Colonic mucosa (tissue), 4 donors: ENCODE measurements around the gene FARSA. TPM values are rescaled to one million over a fixed set of nuclear protein-coding genes. Genes with fewer than 3 reads are reported as not detected.

Source experiments
- DNase-seq: peaks from one replicate; pipeline ENCODE4 v3.0.0-alpha.2; 2020
- H3K27ac ChIP-seq: fragments of 200-600 bp; one replicate; pipeline ENCODE4 v1.8.0; 2021
- H3K27me3 ChIP-seq: fragments of 200-600 bp; one replicate; pipeline ENCODE4 v1.8.0; 2021
- H3K36me3 ChIP-seq: fragments of 200-600 bp; one replicate; pipeline ENCODE4 v1.8.0; 2021
- H3K4me1 ChIP-seq: fragments of 200-600 bp; one replicate; pipeline ENCODE4 v1.8.0; 2021; ENCODE audit warnings: mild to moderate bottlenecking
- H3K4me3 ChIP-seq: fragments of 200-600 bp; one replicate; pipeline ENCODE4 v1.8.0; 2021
- H3K9ac ChIP-seq, 2 donors: one replicate each; pipeline ENCODE4 v1.7.0; 2013; ENCODE audit warnings: control low read depth in 2 of 2, low read depth in 2 of 2, low read length in 2 of 2
- H3K9me3 ChIP-seq: fragments of 200-600 bp; one replicate; pipeline ENCODE4 v1.8.0; 2021
- intact Hi-C: fragments of 100-400 bp; cut with DNase I; formaldehyde crosslinking; loops from one replicate; pipeline ENCODE4 v1.14.1; 2022
- total RNA-seq, 2 donors: library from RNA; stranded (reverse); fragmentation: NEBNext Ultra II Directional in 1 of 2; extraction: Animal tissue kit (Norgen Biotek cat#: 25700) in 1 of 2; gene quantifications; one replicate each; pipeline ENCODE4 v1.2.1, GENCODE V29; 2021
- TF ChIP-seq, protein P1 (sequence below): fragments of 200-600 bp; IDR thresholded peaks from one replicate; pipeline ENCODE4 v1.8.0; 2022; ENCODE audit warnings: antibody characterized with exemption, mild to moderate bottlenecking
- donor health status: healthy.
- donor health status: DM: no; HTN: no; CAD: no.
- donor health status: DM: no; HTN: no; CAD: no.

FARSA gene
- total RNA-seq, 2 donors from 2014 or later, result 46.9 to 111 TPM

DNA sequence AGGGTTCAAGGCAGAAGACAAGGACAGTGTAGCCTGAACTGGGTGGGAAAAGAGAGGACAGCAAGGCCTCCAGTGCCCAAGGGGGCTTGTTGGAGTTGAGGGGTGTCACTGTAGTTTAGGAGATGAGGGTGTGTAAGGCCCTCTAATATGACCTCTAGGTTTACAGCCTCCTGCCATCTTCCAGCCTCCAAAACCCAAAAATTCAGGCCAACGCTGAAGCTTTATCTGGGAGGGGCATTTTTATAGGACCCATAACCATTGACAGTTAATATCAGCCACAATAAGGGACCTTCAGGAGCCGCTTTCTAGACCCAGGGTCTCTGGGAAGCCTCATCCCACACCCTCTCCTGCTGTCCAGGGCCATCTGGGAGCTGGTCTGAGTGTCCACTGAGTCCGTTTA, 49.3 kb downstream of the FARSA start:
- no peak for DNase-seq
- no peak overlapping the region for H3K9ac ChIP-seq
- no peaks in the 10 kb centered on the region for H3K36me3 ChIP-seq
- intact Hi-C loops, result no loop called here
- no peaks in the 10 kb centered on the region for H3K9me3 ChIP-seq
- no peak overlapping the region for H3K4me3 ChIP-seq
- no peak overlapping the region for H3K27ac ChIP-seq
- TF ChIP-seq, protein P1, sequence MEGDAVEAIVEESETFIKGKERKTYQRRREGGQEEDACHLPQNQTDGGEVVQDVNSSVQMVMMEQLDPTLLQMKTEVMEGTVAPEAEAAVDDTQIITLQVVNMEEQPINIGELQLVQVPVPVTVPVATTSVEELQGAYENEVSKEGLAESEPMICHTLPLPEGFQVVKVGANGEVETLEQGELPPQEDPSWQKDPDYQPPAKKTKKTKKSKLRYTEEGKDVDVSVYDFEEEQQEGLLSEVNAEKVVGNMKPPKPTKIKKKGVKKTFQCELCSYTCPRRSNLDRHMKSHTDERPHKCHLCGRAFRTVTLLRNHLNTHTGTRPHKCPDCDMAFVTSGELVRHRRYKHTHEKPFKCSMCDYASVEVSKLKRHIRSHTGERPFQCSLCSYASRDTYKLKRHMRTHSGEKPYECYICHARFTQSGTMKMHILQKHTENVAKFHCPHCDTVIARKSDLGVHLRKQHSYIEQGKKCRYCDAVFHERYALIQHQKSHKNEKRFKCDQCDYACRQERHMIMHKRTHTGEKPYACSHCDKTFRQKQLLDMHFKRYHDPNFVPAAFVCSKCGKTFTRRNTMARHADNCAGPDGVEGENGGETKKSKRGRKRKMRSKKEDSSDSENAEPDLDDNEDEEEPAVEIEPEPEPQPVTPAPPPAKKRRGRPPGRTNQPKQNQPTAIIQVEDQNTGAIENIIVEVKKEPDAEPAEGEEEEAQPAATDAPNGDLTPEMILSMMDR, result no peak
- H3K4me1 ChIP-seq, result no peaks in the 10 kb centered on the region
- no peaks in the 10 kb centered on the region for H3K27me3 ChIP-seq

DNA sequence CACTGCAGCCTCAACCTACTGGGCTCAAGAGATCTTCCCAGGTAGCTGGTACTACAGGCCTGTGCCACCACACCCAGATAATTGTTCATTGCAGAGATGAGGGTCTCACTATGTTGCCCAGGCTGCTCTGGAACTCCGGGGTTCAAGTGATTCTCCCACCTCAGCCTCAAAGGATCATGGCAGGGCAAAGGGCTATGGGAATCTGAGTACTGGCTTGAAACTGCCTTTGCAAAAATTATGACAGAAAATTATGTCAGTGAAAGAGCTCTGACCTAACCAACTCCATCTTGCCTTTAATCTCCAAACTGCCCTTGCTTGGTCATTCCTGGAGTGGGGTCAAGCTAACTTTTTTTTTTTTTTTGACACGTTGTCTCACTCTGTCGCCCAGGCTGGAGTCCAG, 50.9 kb downstream of the FARSA start:
- Histone ChIP-seq H3K4me3 (no peak overlapping the region), H3K9ac (no peak overlapping the region), H3K27me3 (no peaks in the 10 kb centered on the region), H3K4me1 (no peaks in the 10 kb centered on the region), H3K9me3 (no peaks in the 10 kb centered on the region), H3K36me3 (no peaks in the 10 kb centered on the region), H3K27ac (no peak overlapping the region)
- intact Hi-C loops, result no loop called here
- TF ChIP-seq, protein P1, result no peak
- DNase-seq, result no peak

DNA sequence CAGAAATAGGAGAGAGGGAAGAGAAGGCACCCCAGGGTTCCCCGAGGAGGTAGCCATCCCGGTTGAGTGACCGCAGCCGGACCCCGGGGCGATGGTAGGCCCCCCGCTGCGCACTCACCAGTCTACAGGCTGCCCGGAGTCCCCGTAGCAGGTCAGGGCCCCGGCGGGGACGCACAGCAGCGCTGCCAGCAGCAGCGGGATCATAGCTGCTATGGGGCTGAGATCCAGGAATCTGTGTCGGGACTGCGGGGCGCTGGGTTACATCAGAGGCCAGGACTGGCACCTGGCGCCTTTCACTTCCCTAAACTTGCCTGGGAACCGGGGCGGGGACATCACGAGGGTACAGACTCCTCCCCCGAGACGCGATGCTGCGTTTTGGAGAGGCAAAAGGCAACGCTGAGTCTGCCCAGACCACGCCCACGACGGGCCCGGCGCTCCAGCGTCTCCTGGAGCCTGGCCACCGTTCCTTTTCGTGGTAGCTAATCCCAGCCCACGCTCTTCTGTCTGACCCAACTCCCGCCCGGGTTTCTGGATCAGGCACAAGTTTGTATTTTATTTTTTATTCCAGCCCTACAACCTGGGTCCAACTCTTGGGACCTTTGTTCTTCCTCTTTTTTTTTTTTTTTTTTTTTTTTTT, 52.2 kb downstream of the FARSA start, which contains the start of gene DNASE2:
Gene DNASE2 (minus strand): TSS at position 278 of the 637 bp plus-strand sequence. CDS start 74 bp downstream, at position 204.
- intact Hi-C loops, result no loop called here
- Histone ChIP-seq H3K27ac (peak within 1 kb of the TSS; percentile 78), H3K27me3 (no peaks in the 10 kb centered on the region), H3K4me1 (no peaks in the 10 kb centered on the region), H3K9ac (peak within 1 kb of the TSS; percentile 74 to 85), H3K36me3 (no peaks in the 10 kb centered on the region), H3K4me3 (peak within 1 kb of the TSS; percentile 75), H3K9me3 (no peaks in the 10 kb centered on the region)
- peak; percentile 98 for DNase-seq
- TF ChIP-seq, protein P1, result no peak

DNA sequence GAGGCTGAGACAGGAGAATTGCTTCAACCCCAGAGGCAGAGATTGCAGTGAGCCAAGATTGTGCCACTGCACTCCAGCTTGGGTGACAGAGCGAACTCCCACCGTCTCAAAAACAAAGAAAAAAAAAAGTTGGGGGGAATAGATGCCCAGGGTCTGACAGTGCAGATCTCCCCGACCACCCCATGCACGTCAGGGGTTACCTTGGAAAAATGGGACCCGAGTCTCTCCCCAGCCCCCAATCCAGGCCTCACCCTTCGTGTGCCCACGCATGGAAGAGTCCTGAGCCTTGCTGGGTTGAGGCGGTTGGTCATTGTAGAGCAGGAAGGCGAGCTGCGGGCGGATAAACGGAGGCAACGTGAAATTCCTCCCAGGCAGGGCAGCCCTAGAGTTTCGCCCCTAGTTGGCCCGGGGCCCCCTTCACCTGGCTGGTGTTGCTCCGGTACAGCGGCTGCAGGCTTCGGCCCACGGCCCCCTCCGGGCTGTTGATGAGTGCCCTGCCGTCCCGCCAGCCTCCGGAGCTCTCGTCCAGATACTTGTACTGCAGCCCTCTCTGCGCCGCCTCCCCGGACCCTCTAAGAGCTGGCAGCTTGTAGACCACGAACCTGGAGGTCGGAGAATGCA, 52.9 kb downstream of the FARSA start:
- H3K9ac ChIP-seq, result peak overlapping the region; percentile 74 to 85
- peak; percentile 39 for DNase-seq
- no peaks in the 10 kb centered on the region for H3K36me3 ChIP-seq
- H3K4me3 ChIP-seq, result peak overlapping the region; percentile 75
- TF ChIP-seq, protein P1, result no peak
- no peaks in the 10 kb centered on the region for H3K27me3 ChIP-seq
- intact Hi-C loops, result no loop called here
- H3K4me1 ChIP-seq, result no peaks in the 10 kb centered on the region
- H3K27ac ChIP-seq, result peak overlapping the region; percentile 78
- no peaks in the 10 kb centered on the region for H3K9me3 ChIP-seq

DNA sequence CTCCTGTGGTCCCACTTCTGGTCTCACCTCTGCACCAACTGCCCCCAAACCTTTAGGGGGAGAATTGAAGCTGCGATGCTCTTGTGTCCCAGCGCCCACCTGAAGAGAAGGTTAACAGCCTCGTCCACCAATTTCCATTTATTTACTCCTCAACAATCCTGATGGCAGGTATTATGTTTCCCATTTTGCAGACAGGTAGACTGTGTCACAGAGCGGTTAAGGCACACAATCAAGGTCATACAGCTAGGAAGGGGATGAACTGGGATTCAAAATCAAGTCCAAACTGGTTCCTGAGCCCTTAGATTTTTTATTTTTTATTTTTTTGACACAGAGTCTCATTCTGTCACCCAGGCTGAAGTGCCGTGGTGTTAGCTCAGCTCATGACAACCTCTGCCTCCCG, 58.4 kb downstream of the FARSA start:
- Histone ChIP-seq H3K36me3 (no peaks in the 10 kb centered on the region), H3K9me3 (no peaks in the 10 kb centered on the region), H3K4me1 (no peaks in the 10 kb centered on the region), H3K27ac (no peak overlapping the region), H3K9ac (no peak overlapping the region), H3K4me3 (no peak overlapping the region), H3K27me3 (no peaks in the 10 kb centered on the region)
- intact Hi-C loops, result no loop called here
- no peak for DNase-seq
- TF ChIP-seq, protein P1, result no peak
